ENCODE results near the gene PHF12.

The PHF12 gene

DNA sequence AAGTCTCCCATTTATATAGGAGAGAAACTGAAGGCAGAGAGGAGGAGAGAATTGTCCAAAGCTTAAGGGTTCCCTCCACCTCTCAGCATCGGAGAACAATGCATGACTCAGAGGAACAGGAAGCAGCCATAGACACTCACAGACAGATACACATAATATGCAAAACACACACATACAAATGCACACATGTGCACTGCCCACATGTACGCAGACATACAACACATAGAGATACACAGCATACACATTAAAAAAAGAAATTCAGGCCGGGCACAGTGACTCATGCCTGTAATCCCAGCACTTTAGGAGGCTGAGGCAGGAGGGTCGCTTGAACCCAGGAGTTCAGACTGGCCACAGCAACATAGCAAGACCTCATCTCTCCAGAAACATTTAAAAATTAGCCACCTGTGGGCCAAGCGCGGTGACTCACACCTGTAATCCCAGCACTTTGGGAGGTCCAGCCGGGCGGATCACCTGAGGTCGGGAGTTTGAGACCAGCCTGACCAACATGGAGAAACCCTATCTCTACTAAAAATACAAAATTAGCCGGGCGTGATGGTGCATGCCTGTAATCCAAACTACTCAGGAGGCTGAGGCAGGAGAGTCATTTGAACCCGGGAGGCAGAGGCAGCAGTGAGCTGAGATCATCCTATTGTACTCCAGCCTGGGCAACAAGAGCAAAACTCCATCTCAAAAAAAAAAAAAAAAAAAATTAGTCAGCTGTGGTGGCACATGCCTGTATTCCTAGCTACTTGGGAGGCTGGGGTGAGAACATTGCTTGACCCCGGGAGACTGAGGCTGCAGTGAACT is 85.2 kb downstream of the PHF12 start:
- TF ChIP-seq, protein P1, sequence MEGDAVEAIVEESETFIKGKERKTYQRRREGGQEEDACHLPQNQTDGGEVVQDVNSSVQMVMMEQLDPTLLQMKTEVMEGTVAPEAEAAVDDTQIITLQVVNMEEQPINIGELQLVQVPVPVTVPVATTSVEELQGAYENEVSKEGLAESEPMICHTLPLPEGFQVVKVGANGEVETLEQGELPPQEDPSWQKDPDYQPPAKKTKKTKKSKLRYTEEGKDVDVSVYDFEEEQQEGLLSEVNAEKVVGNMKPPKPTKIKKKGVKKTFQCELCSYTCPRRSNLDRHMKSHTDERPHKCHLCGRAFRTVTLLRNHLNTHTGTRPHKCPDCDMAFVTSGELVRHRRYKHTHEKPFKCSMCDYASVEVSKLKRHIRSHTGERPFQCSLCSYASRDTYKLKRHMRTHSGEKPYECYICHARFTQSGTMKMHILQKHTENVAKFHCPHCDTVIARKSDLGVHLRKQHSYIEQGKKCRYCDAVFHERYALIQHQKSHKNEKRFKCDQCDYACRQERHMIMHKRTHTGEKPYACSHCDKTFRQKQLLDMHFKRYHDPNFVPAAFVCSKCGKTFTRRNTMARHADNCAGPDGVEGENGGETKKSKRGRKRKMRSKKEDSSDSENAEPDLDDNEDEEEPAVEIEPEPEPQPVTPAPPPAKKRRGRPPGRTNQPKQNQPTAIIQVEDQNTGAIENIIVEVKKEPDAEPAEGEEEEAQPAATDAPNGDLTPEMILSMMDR (IDR thresholded peaks at IDR 0.05), result no peak

DNA sequence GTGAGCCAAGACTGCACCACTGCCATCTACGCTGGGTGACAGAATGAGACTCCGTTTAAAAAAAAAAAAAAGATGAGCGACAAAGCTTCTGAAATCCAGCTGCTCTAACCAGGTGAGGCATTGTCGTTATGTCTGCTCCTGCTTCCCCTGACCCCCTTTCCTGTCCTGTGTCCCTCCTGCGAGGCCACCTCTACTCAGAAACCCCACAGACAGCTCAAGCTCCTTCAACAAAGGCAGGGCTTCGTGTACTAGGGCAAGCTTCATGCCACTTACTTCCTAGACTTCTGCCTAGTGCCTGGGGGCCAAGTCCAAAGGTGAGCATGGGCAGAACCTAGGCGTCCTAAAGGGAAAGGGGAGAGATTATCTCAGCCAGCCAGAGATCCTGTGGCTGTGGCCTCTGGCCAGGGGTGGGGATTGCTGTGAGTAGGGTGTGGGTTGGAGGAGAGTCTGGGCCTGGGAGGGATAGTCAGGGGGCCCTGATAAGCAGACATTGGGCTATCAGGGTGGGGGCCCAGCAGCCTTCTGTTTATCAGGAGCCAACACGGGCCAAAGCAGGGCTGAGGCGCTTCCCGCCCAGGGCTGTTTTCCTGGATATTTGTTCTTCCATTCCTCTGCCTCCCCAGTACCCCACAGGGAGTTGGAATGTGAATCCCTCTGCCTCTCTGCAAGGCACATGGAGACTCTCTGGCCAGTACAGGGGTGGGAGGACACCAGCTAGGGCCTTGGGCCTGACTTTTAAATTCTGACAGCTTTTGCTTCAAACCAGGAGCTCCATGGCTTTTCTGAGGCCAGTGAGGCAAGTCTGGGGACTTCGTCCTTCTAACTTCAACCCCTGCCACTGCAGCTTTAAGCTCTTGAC is 86.1 kb downstream of the PHF12 start:
- TF ChIP-seq, protein P1 (IDR thresholded peaks at IDR 0.05), result no peak

DNA sequence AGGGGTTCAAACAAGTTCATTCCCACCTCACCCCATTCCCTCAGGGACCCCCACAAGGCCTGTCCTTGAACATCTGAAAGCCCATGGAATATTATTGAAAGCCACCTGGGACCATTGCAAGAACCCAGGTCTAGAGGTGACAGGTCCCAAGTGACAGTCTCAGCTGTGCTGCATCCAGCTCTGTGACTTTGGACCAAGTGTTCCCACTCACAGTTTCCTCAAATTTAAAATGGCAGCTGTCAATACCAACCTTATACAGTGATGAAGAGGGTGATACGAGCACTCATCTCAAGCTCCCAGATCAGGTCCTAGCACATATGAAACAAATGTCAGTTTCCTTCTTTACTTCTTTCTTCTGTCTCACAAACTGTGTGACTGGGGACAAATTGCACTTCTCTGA is 87.4 kb downstream of the PHF12 start:
- TF ChIP-seq, protein P1 (IDR thresholded peaks at IDR 0.05), result no peak

DNA sequence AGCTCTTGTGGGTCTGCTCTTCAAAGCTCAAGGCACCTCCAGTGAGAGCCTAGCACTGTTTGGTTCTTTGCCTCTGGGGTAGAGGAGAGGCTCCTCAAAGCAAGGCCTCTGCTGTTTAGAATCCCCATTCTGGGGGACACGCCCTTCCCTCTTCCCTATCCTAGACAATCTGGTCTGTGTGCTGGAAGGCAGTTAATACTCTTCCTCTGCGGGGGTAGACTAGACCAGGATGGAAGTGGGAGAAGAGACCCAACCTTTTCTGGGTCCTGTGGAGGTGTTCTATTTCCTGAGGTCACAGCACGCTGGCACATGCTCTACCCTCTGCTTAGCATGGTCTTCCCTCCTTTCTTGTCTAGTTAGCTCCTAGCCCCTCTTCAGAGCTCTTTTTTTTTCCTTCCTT is 88.8 kb downstream of the PHF12 start:
- TF ChIP-seq, protein P1 (IDR thresholded peaks at IDR 0.05), result no peak

DNA sequence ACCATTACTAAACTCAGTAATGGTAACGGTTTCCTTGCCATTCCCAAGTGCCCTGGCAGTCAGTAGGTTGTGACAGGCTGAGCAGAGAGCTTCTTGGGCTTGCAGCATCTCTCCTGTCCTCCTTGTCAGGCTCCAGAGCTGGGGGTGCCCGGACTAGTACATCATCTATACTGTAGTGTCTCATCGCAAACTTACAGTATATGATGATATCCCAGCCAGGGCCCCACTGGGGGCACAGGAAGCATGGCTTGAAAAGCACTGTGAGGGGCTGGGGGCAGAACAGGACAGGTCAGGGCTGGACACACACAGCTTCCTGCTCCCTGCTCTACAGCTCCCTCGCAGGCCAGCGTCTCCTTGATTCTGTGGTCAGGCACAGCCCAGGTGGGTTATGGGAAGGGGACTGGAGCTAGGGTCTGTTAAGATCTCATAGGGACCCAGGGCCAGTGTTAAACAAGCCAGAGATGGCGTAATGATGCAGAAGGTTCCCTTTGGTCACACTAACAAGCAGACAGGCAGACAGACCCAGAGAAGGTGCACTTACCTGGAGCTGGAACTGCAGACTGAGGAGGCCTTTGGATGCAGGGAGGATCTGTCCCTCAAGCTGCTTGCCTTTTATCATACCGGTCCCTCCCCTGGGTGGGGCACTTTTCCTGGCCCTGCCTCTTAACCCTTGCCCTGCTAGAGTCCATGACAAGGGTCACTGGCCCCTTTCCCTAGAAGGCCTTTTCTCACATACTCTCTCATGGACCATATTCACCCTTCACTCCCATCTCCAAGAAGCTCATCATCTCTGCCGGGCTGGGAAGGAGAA is 89.7 kb downstream of the PHF12 start:
- TF ChIP-seq, protein P1 (IDR thresholded peaks at IDR 0.05), result no peak

DNA sequence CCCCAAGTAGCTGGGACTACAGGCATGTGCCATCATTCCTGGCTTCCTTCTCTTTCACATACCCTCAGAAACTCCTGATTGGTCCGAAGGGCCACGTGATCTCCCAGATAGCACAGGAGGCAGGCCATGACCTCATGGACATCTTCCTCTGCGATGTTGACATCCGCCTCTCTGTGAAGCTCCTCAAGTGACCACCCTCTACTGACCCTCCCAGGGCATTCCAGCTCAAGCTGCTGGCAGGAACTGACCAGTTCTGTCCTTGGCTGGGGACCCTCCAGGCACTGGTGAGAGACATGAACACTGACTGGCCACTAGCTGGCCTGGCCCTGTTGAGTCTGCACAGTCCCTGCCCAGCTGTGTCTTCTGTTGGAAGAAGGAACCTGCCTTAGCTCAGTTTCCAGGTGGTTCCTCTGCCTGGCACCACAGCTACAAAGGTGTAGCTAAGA is 90.9 kb downstream of the PHF12 start:
- TF ChIP-seq, protein P1 (IDR thresholded peaks at IDR 0.05), result no peak

DNA sequence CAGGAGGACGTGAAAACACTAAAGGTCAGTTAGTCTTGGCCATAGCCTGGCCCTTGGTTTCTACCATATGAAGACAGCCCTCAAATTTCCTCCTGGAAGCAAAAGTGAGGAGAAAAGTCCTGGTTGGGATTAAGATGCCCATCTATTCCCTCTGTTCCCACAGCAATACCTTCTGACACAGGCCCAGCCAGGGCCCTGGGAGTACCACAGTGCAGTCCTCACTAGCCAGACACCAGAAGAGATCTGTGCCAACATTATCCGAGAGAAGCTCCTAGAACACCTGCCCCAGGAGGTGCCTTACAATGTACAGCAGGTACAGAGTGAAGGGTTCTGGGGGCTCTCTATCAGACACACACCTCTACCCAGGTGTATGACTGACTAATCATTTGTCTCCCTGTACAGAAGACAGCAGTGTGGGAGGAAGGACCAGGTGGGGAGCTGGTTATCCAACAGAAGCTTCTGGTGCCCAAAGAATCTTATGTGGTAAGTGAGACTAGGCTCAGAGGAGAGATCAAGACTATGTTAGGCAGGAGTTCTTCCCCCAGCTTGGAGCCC is 92.4 kb downstream of the PHF12 start:
- TF ChIP-seq, protein P1 (IDR thresholded peaks at IDR 0.05), result no peak

All from LNCAP (cell line).